Tibial nerve (tissue), 4 donors: Measurements from ENCODE around the gene AADACL4.

Source experiments
- CTCF ChIP-seq, 5 experiments: fragments of 200-600 bp in 3 of 5; fragments of 450-650 bp in 2 of 5; sonication (generic) in 3 of 5; IDR thresholded peaks; one replicate each; pipeline ENCODE4 v1.5.1; 2016 to 2019; ENCODE audit warnings: antibody characterized with exemption in 5 of 5, mild to moderate bottlenecking in 3 of 5, moderate library complexity in 2 of 5
- EP300 ChIP-seq, 2 donors: sonication (generic); formaldehyde crosslinking; IDR thresholded peaks; one replicate each; pipeline ENCODE4 v1.6.1; 2017; ENCODE audit warnings: antibody characterized with exemption in 2 of 2, mild to moderate bottlenecking in 1 of 2

- TF ChIP-seq EP300 (IDR thresholded peaks at IDR 0.05), result no peak
- no peak for TF ChIP-seq CTCF (IDR thresholded peaks at IDR 0.05)
Observed at GRCh38 chr1:12661606-12662219, 17.8 kb downstream of the AADACL4 start.
